IMR-90 (cell line): ENCODE measurements around the gene MYT1.
"Not testable (repeated sequence)": the region's sequence is repeated elsewhere in the genome, so short reads cannot be mapped to it uniquely, and the experiment has no call there.

Experiments
- MXI1 ChIP-seq: IDR thresholded peaks from 2 replicates; pipeline ENCODE4 v1.6.1; 2012; ENCODE audit warnings: low read depth, mild to moderate bottlenecking, low read length, moderate library complexity, borderline replicate concordance
- RAD21 ChIP-seq: IDR thresholded peaks from 2 replicates; pipeline ENCODE4 v1.6.1; 2012; ENCODE audit warnings: low read length, improper control_type of control experiment

- not testable (repeated sequence) for TF ChIP-seq MXI1, RAD21
Observed at GRCh38 chr20:64234921-64235565, 70.8 kb downstream of the MYT1 start.
